Activated CD8-positive, alpha-beta memory T cell treated with anti-CD3 and anti-CD28 coated beads, Interleukin-2, amount 50 U/mL, for 4 hours (primary cell): ENCODE results near the gene SELENBP1.
A peak's percentile ranks its signal among the peaks of the same experiment; 100 is the strongest.
"Not testable (repeated sequence)": the region's sequence is repeated elsewhere in the genome, so short reads cannot be mapped to it uniquely, and the experiment has no call there.

Source experiments
- DNase-seq: peaks from one replicate; pipeline ENCODE4 v3.0.0-alpha.2; 2020

The SELENBP1 gene

DNA sequence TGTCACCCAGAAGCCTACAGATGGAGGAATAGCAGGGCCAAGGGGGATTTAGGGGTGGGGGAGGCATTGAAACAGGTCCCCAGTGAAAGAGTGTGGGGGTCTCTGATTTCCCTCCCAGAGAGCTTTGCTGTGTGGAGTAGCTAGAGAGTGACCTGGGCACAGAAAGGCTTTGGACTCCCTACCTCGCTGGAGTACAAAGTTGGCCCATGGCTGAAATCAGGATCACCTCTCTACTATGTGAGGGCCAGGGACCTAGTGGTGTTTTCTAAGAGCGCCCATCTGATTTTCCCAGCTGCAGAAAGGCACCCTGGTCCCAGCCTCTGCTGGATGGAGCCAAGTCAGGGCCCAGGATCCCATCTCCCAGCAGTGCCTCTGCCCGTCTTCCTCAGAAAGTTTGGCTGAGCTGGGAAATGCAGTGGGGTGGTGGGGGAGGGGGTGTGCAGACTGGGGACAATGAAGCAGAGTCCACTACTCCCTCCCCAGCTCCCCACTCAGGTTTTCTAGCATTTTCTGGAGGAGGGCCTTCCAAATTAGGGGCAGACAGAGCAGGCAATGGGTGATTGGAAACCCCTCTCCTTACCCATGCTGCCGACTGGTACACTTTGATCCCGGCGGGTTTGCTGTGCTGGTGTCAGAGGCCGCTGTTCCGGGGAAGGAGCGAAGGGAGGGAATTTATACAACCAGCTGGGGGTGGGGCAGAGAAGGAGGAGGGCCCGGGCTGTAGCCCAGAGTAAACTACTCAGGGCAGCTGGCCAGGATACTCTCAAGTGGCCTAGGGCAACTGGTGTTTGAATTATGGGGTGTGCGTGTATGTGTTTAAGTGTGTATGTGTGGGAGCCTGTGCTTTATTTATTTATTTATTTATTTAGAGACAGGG lies at the start of gene SELENBP1:
Gene SELENBP1, minus strand, starts transcription at position 648 of the 877 bp plus-strand sequence. Its CDS starts 64 bp downstream, at position 584.
- no peak for DNase-seq

GRCh38 chr1:151419819-151420218 lies 47.3 kb upstream of the SELENBP1 start:
- no peak for DNase-seq

DNA sequence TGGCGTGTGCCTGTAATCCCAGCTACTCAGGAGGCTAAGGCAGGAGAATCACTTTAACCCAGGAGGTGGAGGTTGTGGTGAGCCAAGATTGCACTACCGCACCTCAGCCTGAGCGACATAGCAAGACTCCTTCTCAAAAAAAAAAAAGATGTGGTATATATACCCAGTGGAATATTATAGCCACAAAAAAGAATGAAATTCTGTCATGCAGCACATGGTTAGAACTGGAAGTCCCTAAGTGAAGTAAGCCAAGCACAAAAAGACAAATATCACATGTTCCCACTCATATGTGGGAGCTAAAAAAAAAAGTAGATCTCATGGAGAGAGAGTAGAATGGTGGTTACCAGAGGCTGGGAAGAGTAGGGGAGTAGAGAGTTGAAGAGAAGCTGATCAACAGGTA lies 45.6 kb upstream of the SELENBP1 start:
- DNase-seq, result no peak

GRCh38 chr1:151416231-151416630 lies 43.7 kb upstream of the SELENBP1 start:
- DNase-seq, result no peak

- DNase-seq, result no peak
Measured at GRCh38 chr1:151411884-151412283, 39.4 kb upstream of the SELENBP1 start.

DNA sequence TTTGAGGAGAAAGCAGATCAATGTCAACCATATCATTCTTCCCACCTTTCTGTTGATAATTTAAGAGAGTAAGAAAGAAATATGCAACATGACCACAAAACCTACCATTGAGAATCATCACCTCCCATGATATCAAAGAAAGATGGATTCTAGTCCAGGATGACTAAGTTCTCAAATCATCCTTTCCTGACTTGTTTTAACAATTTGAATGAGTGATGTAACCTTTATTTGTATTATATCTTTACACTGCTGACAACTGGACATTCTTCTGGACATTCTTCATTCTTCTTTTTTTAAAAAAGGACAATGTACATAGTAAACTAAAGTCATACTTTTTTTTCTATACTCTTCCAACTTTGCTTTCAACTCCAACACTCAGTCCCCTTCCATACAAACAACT lies 36.4 kb upstream of the SELENBP1 start:
- DNase-seq, result no peak

DNA sequence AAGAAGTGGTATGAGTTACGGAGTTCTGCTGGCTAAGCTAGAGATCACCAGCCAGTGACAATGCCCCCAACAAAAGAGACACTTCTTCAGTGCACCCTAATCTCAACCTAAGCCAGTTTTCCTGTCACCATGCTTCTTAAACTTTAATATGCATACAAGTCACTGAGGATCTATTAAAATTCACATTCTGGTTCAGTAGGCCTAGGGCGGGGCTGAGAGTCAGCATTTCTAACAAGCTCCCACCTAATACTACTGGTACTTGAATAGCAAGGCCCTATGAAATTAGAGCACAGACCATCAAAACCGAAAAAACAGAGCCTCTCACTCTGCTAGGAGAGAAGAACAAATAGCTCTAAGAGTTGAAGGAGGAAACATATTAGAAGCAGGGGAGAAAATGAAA lies 34.8 kb upstream of the SELENBP1 start:
- DNase-seq, result no peak

- no peak for DNase-seq
Measured at GRCh38 chr1:151406176-151406575, 33.7 kb upstream of the SELENBP1 start.

GRCh38 chr1:151405187-151405951 lies 32.9 kb upstream of the SELENBP1 start:
- DNase-seq, result no peak

- no peak for DNase-seq
Measured at GRCh38 chr1:151403612-151404011, 31.1 kb upstream of the SELENBP1 start.

DNA sequence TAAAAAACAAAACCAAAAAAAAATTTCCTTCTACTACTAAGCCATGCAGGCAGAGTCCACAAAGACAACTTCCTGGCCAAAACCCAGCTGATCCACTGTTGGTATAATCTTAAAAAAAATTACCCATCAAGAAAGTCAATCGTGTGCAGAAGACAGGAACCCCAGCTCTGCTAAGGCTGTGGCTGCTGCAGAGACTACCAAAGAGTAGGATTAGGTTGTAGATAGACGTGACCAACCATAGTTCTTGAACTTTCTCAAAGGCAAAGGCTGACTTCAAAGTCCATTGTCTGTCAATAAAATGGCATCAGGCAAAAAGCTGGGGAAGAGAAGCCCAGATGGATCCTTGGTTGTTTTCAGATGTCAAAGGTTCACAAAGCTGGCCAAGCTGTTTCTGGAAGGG lies 30.3 kb upstream of the SELENBP1 start:
- DNase-seq, result no peak

GRCh38 chr1:151401860-151402259 lies 29.4 kb upstream of the SELENBP1 start:
- no peak for DNase-seq

DNA sequence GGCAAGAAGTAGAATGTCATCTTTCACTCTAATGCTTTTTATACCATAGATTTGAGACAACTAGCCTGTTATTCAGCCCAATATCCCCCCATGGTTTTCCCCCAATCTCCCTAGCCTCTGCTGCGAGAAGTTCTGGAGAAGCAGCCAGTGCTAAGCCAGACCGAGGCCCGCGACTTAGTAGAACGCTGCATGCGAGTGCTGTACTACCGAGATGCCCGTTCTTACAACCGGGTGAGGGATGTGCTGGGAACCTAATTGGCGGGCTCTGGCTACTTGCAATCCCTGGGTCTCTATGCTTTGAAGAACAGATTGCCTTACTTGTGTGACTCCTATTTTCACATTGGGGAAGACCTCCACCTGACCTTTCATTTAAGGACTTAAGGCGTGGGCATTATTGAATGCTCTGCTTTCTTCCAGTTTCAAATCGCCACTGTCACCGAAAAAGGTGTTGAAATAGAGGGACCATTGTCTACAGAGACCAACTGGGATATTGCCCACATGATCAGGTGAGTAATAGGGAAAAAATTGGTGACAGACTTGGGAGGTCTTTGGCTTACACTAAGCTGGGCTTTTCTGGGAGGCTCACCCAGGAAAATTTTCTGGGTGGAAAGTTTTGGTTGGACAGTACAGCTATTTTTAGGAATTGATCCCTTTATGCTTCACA lies 28.8 kb upstream of the SELENBP1 start:
- DNase-seq, result no peak

DNA sequence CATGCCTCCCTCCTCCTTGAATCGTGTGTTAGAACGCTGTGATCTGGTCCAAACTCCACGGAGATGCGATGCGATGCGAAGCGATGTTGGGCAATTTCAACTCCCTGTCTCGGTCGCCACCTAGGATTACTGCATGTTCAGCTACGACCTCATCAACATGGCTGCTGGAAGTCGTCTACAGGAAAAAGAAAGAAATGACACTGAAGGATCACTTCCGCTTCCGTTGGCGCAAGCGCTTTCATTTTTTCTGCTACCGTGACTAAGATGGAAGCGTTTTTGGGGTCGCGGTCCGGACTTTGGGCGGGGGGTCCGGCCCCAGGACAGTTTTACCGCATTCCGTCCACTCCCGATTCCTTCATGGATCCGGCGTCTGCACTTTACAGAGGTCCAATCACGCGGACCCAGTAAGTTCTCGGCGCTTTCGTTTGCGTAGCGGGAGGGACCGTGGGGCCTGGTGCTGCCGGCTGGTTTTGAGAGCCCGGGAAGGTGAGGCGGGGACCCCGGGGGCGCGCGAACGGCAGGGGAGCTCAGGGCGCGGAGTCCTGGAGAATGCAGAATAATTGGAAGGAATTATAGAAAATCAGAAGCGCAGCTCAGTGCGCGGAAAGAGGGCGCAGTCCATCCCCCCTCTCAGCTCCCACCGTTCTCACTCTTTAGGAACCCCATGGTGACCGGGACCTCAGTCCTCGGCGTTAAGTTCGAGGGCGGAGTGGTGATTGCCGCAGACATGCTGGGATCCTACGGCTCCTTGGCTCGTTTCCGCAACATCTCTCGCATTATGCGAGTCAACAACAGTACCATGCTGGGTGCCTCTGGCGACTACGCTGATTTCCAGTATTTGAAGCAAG lies 27.0 kb upstream of the SELENBP1 start, which contains the start of gene PSMB4:
Gene PSMB4, plus strand, starts transcription at position 250 of the 848 bp plus-strand sequence. Its CDS starts 15 bp downstream, at position 265.
- peak; percentile 71 for DNase-seq

DNA sequence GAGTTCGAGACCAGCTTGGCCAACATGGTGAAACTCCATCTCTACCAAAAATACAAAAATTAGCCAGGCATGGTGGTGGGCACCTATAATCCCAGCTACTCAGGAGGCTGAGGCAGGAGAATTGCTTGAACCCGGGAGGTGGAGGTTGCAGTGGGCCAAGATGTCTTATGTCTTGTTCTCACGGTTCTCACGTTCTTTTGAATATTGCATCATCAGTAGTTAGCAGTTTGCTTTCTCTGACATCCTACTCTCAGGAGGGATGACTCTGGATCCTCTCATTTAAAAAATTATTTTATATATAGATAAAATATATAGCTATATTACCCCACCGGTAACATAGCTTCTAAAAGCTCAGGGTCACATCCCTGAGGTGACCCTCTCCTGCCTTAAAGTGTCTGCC lies 23.8 kb upstream of the SELENBP1 start:
- DNase-seq, result not testable (repeated sequence)

DNA sequence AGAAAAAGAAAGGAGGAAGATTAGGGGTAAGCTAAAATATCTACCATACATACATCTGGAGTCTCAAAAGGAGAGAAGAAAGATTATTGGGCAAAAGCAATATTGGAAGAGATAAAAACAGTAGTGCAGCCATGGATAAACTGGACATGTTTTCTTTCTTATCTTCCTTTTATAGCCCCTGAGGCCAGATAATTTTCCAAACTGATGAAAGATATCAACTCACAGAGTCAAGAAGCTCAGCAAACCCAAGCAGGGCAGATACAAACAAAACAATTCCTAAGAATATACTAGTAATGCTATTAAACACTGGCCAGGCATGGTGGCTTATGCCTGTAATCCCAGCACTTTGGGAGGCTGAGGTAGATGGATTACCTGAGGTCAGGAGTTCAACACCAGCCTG lies 21.1 kb upstream of the SELENBP1 start:
- DNase-seq, result no peak

DNA sequence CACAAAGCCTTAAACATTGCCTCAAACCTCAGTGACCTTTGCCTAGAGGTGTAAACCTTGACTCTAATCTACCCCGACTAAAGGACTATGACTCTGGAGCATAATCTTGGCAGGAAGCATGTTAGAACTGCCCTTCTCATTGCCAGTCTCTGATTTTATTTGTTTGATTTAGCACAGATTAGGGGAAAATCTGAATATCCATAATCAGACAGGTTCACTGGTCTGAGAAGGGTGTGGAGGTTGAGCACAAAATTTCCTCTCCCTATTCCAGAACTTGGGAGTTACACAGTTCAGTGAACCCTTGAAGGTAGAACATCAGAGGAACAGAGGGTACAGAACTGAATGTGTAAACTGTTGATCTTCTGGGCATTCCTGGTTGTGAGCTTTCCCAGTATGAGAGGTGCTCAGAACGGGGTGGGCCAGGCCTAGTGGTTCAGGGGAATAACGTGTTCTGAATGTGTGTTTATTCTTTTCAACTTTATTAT lies 18.6 kb upstream of the SELENBP1 start:
- DNase-seq, result no peak

GRCh38 chr1:151390221-151391078 lies 17.9 kb upstream of the SELENBP1 start:
- not testable (repeated sequence) for DNase-seq

GRCh38 chr1:151386002-151386401 lies 13.5 kb upstream of the SELENBP1 start:
- no peak for DNase-seq

DNA sequence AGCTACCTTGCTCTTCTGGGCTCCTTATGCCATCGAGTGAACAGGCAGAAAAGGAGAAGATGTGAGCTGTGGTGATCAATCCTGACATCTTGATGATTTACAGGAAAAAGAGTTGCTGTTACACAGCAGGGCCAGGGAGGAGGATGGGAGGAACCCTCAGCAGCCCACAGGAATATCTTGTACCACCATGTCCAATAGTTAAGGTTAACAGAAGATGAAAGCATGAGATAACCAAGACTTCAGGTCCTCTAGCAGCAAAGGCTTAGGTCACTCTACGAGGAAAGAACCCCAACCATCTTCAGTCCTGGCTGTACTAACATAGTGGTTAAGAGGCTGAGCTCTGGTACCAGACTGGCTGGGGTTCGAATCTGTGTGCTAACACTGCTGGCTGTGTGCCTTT lies 12.1 kb upstream of the SELENBP1 start:
- no peak for DNase-seq
